ENCODE results near the gene GTF2F1. TPM values are rescaled to one million over a fixed set of nuclear protein-coding genes. Genes with fewer than 3 reads are reported as not detected.

GTF2F1 gene
- total and polyA plus RNA-seq, 9 of the 15 experiments (the other 6 are each of a cell fraction or from before 2014, with no cell fraction given) = 4.7 to 75.4 (median 68.4) TPM

GRCh38 chr19:6393074-6393982 is at the start of gene GTF2F1 (continued):
- TF ChIP-seq CXXC5 (CRISPR knock-in tag; IDR thresholded peaks at IDR 0.05) = peak; percentile 86
- 0 out of 2 replicates have a peak, but pooled peaks have one; percentile 21 for TF ChIP-seq JUND (IDR thresholded peaks at IDR 0.05; ENCODE audit: borderline replicate concordance, low read depth, low read length)
- TF ChIP-seq JUND (tag; IDR thresholded peaks at IDR 0.05; ENCODE audit: borderline replicate concordance, low read depth, low read length) = 0 out of 3 replicates have a peak, but pooled peaks have one; percentile 63
- 0 out of 4 replicates have a peak, but pooled peaks of 1 of the 2 experiments have one; percentile 42 for TF ChIP-seq TEAD1 (CRISPR knock-in tag; IDR thresholded peaks at IDR 0.05)
- TF ChIP-seq SMAD4 (CRISPR knock-in tag; conservative IDR thresholded peaks at IDR 0.05) = 0 out of 2 replicates have a peak, but pooled peaks have one; percentile 57
- TF ChIP-seq ZHX1 (conservative IDR thresholded peaks at IDR 0.05; ENCODE audit: low read length) = no peak
- TF ChIP-seq, protein P1, sequence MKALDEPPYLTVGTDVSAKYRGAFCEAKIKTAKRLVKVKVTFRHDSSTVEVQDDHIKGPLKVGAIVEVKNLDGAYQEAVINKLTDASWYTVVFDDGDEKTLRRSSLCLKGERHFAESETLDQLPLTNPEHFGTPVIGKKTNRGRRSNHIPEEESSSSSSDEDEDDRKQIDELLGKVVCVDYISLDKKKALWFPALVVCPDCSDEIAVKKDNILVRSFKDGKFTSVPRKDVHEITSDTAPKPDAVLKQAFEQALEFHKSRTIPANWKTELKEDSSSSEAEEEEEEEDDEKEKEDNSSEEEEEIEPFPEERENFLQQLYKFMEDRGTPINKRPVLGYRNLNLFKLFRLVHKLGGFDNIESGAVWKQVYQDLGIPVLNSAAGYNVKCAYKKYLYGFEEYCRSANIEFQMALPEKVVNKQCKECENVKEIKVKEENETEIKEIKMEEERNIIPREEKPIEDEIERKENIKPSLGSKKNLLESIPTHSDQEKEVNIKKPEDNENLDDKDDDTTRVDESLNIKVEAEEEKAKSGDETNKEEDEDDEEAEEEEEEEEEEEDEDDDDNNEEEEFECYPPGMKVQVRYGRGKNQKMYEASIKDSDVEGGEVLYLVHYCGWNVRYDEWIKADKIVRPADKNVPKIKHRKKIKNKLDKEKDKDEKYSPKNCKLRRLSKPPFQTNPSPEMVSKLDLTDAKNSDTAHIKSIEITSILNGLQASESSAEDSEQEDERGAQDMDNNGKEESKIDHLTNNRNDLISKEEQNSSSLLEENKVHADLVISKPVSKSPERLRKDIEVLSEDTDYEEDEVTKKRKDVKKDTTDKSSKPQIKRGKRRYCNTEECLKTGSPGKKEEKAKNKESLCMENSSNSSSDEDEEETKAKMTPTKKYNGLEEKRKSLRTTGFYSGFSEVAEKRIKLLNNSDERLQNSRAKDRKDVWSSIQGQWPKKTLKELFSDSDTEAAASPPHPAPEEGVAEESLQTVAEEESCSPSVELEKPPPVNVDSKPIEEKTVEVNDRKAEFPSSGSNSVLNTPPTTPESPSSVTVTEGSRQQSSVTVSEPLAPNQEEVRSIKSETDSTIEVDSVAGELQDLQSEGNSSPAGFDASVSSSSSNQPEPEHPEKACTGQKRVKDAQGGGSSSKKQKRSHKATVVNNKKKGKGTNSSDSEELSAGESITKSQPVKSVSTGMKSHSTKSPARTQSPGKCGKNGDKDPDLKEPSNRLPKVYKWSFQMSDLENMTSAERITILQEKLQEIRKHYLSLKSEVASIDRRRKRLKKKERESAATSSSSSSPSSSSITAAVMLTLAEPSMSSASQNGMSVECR (CRISPR knock-in tag; IDR thresholded peaks at IDR 0.05) = peak; percentile 91
- TF ChIP-seq CREM (IDR thresholded peaks at IDR 0.05; ENCODE audit: low read depth) = peak; percentile 93
- TF ChIP-seq TAF7 (tag; IDR thresholded peaks at IDR 0.05) = peak; percentile 29; the same call in 1 of the 2 replicates
- TF ChIP-seq KAT2B (IDR thresholded peaks at IDR 0.05; ENCODE audit: low read depth, low read length) = no peak
- TF ChIP-seq ELF1 (tag; IDR thresholded peaks at IDR 0.05) = peak; percentile 93
- TF ChIP-seq NKRF (IDR thresholded peaks at IDR 0.05; ENCODE audit: borderline replicate concordance) = peak; percentile 90
- TF ChIP-seq ATF4 (CRISPR knock-in tag; IDR thresholded peaks at IDR 0.05) = no peak
- TF ChIP-seq FOSL1 (tag; conservative IDR thresholded peaks at IDR 0.05) = peak; percentile 39; the same call in 1 of the 2 replicates

All from K562 (cell line).